H7 (cell line): Measurements from ENCODE around the gene PRKCH. TPM values are rescaled to one million over a fixed set of nuclear protein-coding genes. Genes with fewer than 3 reads are reported as not detected.

ENCODE experiments used
- DNase-seq: peaks from one replicate; pipeline ENCODE4 v3.0.0; 2012
- H3K27me3 ChIP-seq: 2 replicates; pipeline ENCODE4 v1.6.0; 2011; ENCODE audit warnings: mild to moderate bottlenecking, low read length; ENCODE audit not compliant: control insufficient read depth, insufficient read depth
- H3K36me3 ChIP-seq: replicated peaks from 2 replicates; pipeline ENCODE4 v1.5.1; 2011; ENCODE audit warnings: low read length; ENCODE audit not compliant: control insufficient read depth, insufficient read depth
- H3K4me3 ChIP-seq: 2 replicates; pipeline ENCODE4 v1.5.1; 2011; ENCODE audit warnings: low read depth, mild to moderate bottlenecking, control low read depth, low read length, moderate library complexity; ENCODE audit not compliant: insufficient read depth
- total RNA-seq: library from RNA; depleted of rRNA; stranded (reverse); fragments of >200 nt; shearing (Covaris generic); gene quantifications from 2 replicates; pipeline ENCODE4 v1.2.3, GENCODE V29; 2014; rRNA removed

The PRKCH gene
- total RNA-seq, 1 experiment from 2014 or later = 6.3 TPM

DNA sequence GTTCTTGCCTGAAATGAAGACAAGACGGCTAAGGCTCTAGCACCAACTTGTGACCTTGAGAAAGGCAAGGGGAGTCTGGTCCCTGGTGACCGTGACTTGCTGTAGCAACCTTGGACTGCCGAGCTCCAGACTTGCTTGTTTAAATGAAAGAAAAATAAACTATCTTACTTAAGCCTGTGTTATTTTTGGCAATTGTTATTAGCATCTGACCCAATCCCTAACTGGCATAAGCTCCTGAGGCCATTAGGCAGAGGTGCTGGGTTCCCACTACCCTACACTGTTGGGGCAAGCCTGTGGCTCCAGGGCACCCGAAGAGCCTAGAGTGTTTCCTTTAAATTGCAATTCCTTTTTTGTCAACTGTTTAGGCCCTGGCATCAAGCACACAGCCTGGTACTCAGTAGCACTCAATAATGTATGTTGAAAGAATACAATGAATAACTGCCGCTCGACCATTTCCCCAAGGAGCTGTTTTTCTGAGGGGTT, 267.1 kb downstream of the PRKCH start:
- no peak for DNase-seq
- Histone ChIP-seq H3K27me3 (no peaks in the 10 kb centered on the region), H3K4me3 (no peak overlapping the region), H3K36me3 (no peaks in the 10 kb centered on the region)

DNA sequence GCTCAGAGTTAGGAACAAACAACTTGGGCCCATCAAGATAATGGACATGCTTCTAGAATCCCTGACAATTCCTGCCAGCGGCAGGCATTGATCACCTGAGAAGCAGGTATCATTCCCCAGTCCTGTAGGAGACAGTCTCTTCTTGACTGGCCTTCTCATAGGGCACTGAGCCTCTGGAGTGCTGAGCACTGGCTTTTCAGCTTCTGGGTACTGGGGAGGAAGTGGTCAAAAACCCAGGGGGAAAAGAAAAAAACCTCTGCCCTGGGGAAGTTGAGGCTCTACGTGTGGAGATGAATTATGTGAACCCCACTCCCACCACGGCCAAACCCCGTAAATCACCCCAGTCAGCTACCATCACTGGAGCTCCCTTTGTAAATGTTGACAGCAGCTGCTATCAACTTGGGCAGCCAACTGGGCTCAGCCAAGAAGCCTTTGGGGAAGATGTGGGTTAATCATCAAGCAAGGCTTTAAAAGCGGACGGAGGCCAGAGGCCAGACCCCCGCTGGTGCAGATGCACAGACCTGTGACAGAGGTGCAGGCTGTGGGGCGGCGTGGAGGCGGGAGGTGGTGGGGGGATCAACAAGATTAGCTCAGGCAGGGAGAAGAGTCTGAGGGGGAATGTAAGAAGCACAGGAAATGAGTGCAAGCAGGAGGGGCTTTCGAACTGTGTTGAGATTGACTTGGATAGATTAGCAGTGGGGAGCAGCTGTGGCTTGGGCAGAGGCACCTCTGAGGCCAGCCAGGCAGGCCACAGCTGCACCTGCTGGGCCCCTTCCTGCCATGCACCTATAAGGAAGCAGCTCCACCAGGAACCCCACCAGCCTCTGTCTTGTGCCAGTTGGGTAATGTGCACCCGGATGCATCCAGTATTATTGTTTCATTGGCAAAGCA, 268.6 kb downstream of the PRKCH start:
- Histone ChIP-seq H3K36me3 (no peaks in the 10 kb centered on the region), H3K4me3 (no peak overlapping the region), H3K27me3 (no peaks in the 10 kb centered on the region)
- DNase-seq = peak; percentile 36

DNA sequence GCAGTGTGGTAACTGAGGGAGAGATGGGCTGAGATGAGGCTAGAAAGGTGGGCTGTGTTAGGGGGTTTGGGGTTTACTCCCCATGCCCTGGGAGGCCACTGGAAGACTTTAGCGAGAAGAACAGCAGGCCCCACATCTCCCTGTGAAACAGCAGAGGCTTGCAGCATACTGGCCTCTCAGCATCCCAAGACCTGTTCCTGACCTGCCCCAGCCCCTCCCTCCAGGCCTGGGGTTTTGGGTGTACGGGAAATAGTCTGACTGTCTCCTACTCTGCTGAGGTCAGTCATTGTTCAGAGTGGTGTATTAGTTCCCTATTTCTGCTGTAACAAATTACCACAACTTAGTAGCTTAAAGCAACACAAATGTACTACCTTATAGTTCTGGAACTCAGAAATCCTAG, 270.5 kb downstream of the PRKCH start:
- DNase-seq = no peak
- Histone ChIP-seq H3K36me3 (no peaks in the 10 kb centered on the region), H3K4me3 (no peak overlapping the region), H3K27me3 (no peaks in the 10 kb centered on the region)

DNA sequence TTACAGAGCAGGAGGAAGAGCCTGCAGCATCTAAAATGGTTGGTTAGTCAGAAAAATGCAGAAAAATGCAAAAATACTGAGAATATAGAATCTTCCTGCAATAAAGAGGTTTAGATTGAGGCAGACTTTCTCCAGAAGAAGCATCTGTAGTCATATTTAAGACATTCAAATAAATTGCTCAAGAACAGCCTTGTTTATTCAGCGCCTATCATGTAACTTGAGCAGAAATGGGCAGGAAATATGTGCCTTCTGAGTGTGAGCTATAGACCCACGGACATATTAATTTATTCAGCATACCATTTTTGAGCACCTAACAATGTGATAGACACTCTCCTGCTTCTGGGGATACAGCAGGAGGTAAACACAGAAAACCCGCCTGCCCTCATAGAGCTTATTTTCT, 272.0 kb downstream of the PRKCH start:
- DNase-seq = no peak
- Histone ChIP-seq H3K27me3 (no peaks in the 10 kb centered on the region), H3K36me3 (no peaks in the 10 kb centered on the region), H3K4me3 (no peak overlapping the region)

DNA sequence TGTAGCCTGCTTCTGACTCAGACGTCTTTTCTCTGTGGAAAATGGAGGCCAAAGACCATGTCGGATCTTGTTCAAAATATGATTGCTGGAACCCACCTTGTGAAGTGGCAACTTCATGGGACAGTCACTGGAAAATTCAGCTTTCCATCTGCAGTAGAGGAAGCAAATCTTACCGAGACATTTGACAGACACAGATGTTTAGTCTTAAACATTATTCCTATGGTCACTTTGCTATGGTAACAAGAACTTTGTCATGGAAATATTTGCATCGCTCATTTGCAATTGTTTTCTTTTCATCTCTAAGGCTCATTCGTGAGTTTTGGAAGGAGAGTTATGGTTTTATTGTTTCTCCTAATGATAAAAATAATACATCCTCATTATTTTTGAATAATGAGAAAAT, 275.6 kb downstream of the PRKCH start:
- Histone ChIP-seq H3K4me3 (no peak overlapping the region), H3K27me3 (no peaks in the 10 kb centered on the region), H3K36me3 (no peaks in the 10 kb centered on the region)
- DNase-seq = no peak

DNA sequence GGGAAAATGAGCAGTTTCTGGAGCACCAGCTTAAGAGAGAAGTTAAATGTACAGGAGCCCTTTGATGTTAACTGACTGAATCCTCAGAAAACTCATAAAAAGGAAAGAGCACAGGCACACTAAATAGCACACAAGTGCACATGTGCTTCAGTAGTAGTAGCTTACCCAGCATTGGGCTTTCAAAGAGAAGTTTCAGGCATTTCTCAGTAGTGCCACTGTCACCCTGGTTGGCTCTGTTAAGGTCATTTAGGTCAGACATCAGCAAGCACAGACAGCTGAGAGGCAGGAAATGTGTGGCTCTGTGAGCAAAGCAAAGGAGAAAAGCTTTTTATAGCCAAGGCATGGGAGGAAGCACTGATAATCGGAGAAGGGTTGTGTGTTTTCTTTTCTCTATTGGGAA, 277.6 kb downstream of the PRKCH start:
- no peak for DNase-seq
- Histone ChIP-seq H3K4me3 (no peak overlapping the region), H3K27me3 (no peaks in the 10 kb centered on the region), H3K36me3 (no peaks in the 10 kb centered on the region)

DNA sequence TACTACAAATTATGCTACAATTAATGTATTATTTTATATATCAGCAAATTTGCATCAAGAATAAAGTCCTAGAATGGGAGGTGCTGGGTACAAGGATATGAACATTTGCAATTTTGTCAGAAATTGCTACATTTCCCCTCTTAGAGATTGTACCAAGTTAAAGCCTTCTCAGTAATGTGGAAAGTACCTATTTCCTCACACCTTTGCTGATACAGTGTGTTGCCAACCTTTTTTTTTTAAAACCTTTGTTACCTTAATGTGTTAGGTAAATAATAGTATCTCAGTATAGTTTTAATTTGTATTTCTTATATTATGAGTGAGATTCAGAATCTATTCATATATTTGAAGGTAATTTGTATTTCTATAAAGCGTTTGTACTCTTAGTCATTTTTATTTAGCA, 278.6 kb downstream of the PRKCH start:
- no peak for DNase-seq
- no peaks in the 10 kb centered on the region for H3K36me3 ChIP-seq
- no peak overlapping the region for H3K4me3 ChIP-seq
- no peaks in the 10 kb centered on the region for H3K27me3 ChIP-seq

Other genes starting within 250 kb of the PRKCH start
- gene TMEM30B, start 40.2 kb upstream of the PRKCH start, total RNA-seq = 1.1 and 2.8 TPM in 2 replicates